NCI-H2081 treated with DMSO at 0.1 percent for 48 hours (cell line): ENCODE measurements around the gene UNC5A.

Source experiments
- DNase-seq: peaks from one replicate; lab custom pipeline; 2025; lab: John Stamatoyannopoulos, UW

UNC5A gene

GRCh38 chr5:176880366-176881020, 70.1 kb downstream of the UNC5A start:
- no peak for DNase-seq

GRCh38 chr5:176881021-176881749, 70.8 kb downstream of the UNC5A start:
- DNase-seq = no peak

- DNase-seq = no peak
These were observed 71.6 kb downstream of the UNC5A start for GRCh38 chr5:176881816-176882566.

GRCh38 chr5:176882567-176882903, 72.2 kb downstream of the UNC5A start:
- no peak for DNase-seq

GRCh38 chr5:176883700-176884570, 73.6 kb downstream of the UNC5A start:
- DNase-seq = no peak

- DNase-seq = no peak
These were observed 74.2 kb downstream of the UNC5A start for GRCh38 chr5:176884571-176884890.

GRCh38 chr5:176886336-176887251, 76.2 kb downstream of the UNC5A start:
- DNase-seq = no peak

GRCh38 chr5:176887252-176887849, 77.0 kb downstream of the UNC5A start:
- no peak for DNase-seq

- no peak for DNase-seq
These were observed 77.9 kb downstream of the UNC5A start for GRCh38 chr5:176888016-176888864.

GRCh38 chr5:176888865-176889165, 78.5 kb downstream of the UNC5A start:
- no peak for DNase-seq

- DNase-seq = no peak
These were observed 79.2 kb downstream of the UNC5A start for GRCh38 chr5:176889321-176890280.

GRCh38 chr5:176890455-176891330, 80.3 kb downstream of the UNC5A start:
- DNase-seq = no peak

GRCh38 chr5:176891331-176891958, 81.1 kb downstream of the UNC5A start:
- DNase-seq = no peak

- DNase-seq = no peak
These were observed 82.3 kb downstream of the UNC5A start for GRCh38 chr5:176892663-176893062.

GRCh38 chr5:176894298-176894697, 83.9 kb downstream of the UNC5A start:
- no peak for DNase-seq

GRCh38 chr5:176895831-176896230, 85.5 kb downstream of the UNC5A start:
- DNase-seq = no peak

GRCh38 chr5:176897263-176897662, 86.9 kb downstream of the UNC5A start:
- DNase-seq = no peak
